ENCODE measurements around the gene TRIM44. TPM values are rescaled to one million over a fixed set of nuclear protein-coding genes. Genes with fewer than 3 reads are reported as not detected.

Gene TRIM44
- total RNA-seq, 6 experiments from 2014 or later = 13.9 to 37.1 (median 31.9) TPM

- no peak overlapping the region for H3K4me3 ChIP-seq
- no peaks in the 10 kb centered on the region for H3K27me3 ChIP-seq
- DNase-seq (no peak), ATAC-seq (no peak)
- H3K36me3 ChIP-seq = no peaks in the 10 kb centered on the region
- H3K27ac ChIP-seq = no peak overlapping the region
- H3K4me1 ChIP-seq = peaks cover 0 to 28% (median 12%) of the 10 kb centered on the region in 4 donors
- H3K9me3 ChIP-seq = no peaks in the 10 kb centered on the region
- TF ChIP-seq, protein P1, sequence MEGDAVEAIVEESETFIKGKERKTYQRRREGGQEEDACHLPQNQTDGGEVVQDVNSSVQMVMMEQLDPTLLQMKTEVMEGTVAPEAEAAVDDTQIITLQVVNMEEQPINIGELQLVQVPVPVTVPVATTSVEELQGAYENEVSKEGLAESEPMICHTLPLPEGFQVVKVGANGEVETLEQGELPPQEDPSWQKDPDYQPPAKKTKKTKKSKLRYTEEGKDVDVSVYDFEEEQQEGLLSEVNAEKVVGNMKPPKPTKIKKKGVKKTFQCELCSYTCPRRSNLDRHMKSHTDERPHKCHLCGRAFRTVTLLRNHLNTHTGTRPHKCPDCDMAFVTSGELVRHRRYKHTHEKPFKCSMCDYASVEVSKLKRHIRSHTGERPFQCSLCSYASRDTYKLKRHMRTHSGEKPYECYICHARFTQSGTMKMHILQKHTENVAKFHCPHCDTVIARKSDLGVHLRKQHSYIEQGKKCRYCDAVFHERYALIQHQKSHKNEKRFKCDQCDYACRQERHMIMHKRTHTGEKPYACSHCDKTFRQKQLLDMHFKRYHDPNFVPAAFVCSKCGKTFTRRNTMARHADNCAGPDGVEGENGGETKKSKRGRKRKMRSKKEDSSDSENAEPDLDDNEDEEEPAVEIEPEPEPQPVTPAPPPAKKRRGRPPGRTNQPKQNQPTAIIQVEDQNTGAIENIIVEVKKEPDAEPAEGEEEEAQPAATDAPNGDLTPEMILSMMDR (IDR thresholded peaks at IDR 0.05) = no peak
- no peak for TF ChIP-seq POLR2A (IDR thresholded peaks at IDR 0.05)
- intact Hi-C loops (cut with DNase I) = loop anchor here in 1 of 2 donors (10.0 kb wide), 1 partner anchor 65 kb away; no protein-coding TSS in a partner anchor
- WGBS (ENCODE audit: insufficient coverage, low coverage, low lambda C conversion rate, missing lambda C conversion rate) = 71% methylated on average over 4 of the region's 4 CpGs
Measured at GRCh38 chr11:35740061-35740799, 77.7 kb downstream of the TRIM44 start.

- no peaks in the 10 kb centered on the region for H3K36me3 ChIP-seq
- intact Hi-C loops (cut with DNase I) = loop anchor here in 1 of 2 donors (10.0 kb wide), 1 partner anchor 62 kb away; no protein-coding TSS in a partner anchor
- DNase-seq = no peak
- peaks cover 0 to 1% (median 0%) of the 10 kb centered on the region in 4 donors for H3K4me1 ChIP-seq
- H3K4me3 ChIP-seq = no peak overlapping the region
- no peak overlapping the region for H3K27ac ChIP-seq
- no peak for ATAC-seq
- WGBS (ENCODE audit: insufficient coverage, low coverage, low lambda C conversion rate, missing lambda C conversion rate) = 100% methylated on average over 3 of the region's 4 CpGs
- H3K27me3 ChIP-seq = no peaks in the 10 kb centered on the region
- TF ChIP-seq POLR2A (IDR thresholded peaks at IDR 0.05) = no peak
- TF ChIP-seq, protein P1 (IDR thresholded peaks at IDR 0.05) = no peak
- H3K9me3 ChIP-seq = no peaks in the 10 kb centered on the region
Measured at GRCh38 chr11:35742707-35743454, 80.3 kb downstream of the TRIM44 start.

DNA sequence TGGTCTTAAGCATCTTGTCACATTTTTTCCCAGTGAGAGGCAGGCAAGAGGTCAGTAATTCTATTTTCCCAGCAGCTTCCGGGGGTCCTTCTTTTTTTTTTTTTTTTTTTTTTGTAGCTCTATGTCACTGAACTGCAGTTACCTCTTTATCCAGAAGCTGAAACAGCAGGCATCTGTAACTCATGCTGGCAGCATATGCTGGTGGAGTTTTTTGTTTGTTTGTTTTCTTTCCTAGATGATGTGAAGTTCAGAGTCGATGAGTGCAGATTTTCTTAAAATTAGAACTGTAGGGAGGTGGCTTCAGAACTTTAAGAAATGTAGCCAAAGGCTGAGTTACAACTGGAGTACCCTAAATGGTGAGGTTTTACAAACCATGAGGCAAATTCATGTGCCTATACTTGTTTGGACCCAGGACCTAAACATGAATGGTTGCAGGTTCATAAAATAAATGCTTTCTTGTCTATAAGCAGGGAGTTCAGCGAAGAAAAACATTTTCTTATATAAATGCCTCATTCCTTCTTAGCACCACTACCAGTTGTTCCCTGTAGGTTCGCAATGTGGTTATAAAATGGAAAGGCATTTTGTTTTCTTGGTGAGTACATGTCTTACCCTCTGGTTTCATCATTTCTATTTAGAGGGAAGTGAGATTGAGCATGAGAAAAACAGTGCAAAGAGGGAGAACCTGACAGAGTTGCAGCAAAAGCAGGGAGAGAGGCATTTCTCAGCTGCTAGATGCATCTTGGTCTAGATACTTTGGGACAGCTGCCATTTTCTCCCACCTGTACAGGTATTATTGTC is 84.0 kb downstream of the TRIM44 start:
- intact Hi-C loops (cut with DNase I) = loop anchor here in 1 of 2 donors (10.0 kb wide), 1 partner anchor 58 kb away; no protein-coding TSS in a partner anchor
- no peak overlapping the region for H3K4me3 ChIP-seq
- ATAC-seq (peak in 1 of 4 donors; percentile 16), DNase-seq (no peak)
- H3K4me1 ChIP-seq = peaks cover 0 to 34% (median 10%) of the 10 kb centered on the region in 4 donors
- 56% methylated on average over 4 of the region's 4 CpGs for WGBS (ENCODE audit: insufficient coverage, low coverage, low lambda C conversion rate, missing lambda C conversion rate)
- TF ChIP-seq, protein P1 (IDR thresholded peaks at IDR 0.05) = no peak
- TF ChIP-seq POLR2A (IDR thresholded peaks at IDR 0.05) = no peak
- no peak overlapping the region for H3K27ac ChIP-seq
- H3K9me3 ChIP-seq = no peaks in the 10 kb centered on the region
- H3K27me3 ChIP-seq = no peaks in the 10 kb centered on the region
- H3K36me3 ChIP-seq = no peaks in the 10 kb centered on the region

GRCh38 chr11:35747668-35748067 is 85.1 kb downstream of the TRIM44 start:
- Histone ChIP-seq H3K4me1 (peaks cover 0 to 34% (median 10%) of the 10 kb centered on the region in 4 donors), H3K27ac (no peak overlapping the region), H3K9me3 (no peaks in the 10 kb centered on the region), H3K27me3 (no peaks in the 10 kb centered on the region), H3K4me3 (no peak overlapping the region), H3K36me3 (no peaks in the 10 kb centered on the region)
- TF ChIP-seq, protein P1 (IDR thresholded peaks at IDR 0.05) = no peak
- no peak for TF ChIP-seq POLR2A (IDR thresholded peaks at IDR 0.05)
- no peak for ATAC-seq
- WGBS (ENCODE audit: insufficient coverage, low coverage, low lambda C conversion rate, missing lambda C conversion rate) = 83% methylated on average over 2 of the region's 4 CpGs
- intact Hi-C loops (cut with DNase I) = loop anchor here in 1 of 2 donors (10.0 kb wide), 1 partner anchor 57 kb away; no protein-coding TSS in a partner anchor
- DNase-seq = no peak

Measured in right lobe of liver (tissue), 6 donors.